Colonic mucosa (tissue), 4 donors: Measurements from ENCODE around the gene AIPL1. TPM values are rescaled to one million over a fixed set of nuclear protein-coding genes. Genes with fewer than 3 reads are reported as not detected.

Experiments used
- DNase-seq: peaks from one replicate; pipeline ENCODE4 v3.0.0-alpha.2; 2020
- H3K27ac ChIP-seq: fragments of 200-600 bp; one replicate; pipeline ENCODE4 v1.8.0; 2021
- H3K27me3 ChIP-seq: fragments of 200-600 bp; one replicate; pipeline ENCODE4 v1.8.0; 2021
- H3K36me3 ChIP-seq: fragments of 200-600 bp; one replicate; pipeline ENCODE4 v1.8.0; 2021
- H3K4me1 ChIP-seq: fragments of 200-600 bp; one replicate; pipeline ENCODE4 v1.8.0; 2021; ENCODE audit warnings: mild to moderate bottlenecking
- H3K4me3 ChIP-seq: fragments of 200-600 bp; one replicate; pipeline ENCODE4 v1.8.0; 2021
- H3K9ac ChIP-seq, 2 donors: one replicate each; pipeline ENCODE4 v1.7.0; 2013; ENCODE audit warnings: control low read depth in 2 of 2, low read depth in 2 of 2, low read length in 2 of 2
- H3K9me3 ChIP-seq: fragments of 200-600 bp; one replicate; pipeline ENCODE4 v1.8.0; 2021
- intact Hi-C: fragments of 100-400 bp; cut with DNase I; formaldehyde crosslinking; loops from one replicate; pipeline ENCODE4 v1.14.1; 2022
- total RNA-seq, 2 donors: library from RNA; stranded (reverse); fragmentation: NEBNext Ultra II Directional in 1 of 2; extraction: Animal tissue kit (Norgen Biotek cat#: 25700) in 1 of 2; gene quantifications; one replicate each; pipeline ENCODE4 v1.2.1, GENCODE V29; 2021
- TF ChIP-seq, protein P1 (sequence below): fragments of 200-600 bp; IDR thresholded peaks from one replicate; pipeline ENCODE4 v1.8.0; 2022; ENCODE audit warnings: antibody characterized with exemption, mild to moderate bottlenecking
- donor health status: healthy.
- donor health status: DM: no; HTN: no; CAD: no.
- donor health status: DM: no; HTN: no; CAD: no.

The AIPL1 gene
- total RNA-seq, 2 donors from 2014 or later: not detected

DNA sequence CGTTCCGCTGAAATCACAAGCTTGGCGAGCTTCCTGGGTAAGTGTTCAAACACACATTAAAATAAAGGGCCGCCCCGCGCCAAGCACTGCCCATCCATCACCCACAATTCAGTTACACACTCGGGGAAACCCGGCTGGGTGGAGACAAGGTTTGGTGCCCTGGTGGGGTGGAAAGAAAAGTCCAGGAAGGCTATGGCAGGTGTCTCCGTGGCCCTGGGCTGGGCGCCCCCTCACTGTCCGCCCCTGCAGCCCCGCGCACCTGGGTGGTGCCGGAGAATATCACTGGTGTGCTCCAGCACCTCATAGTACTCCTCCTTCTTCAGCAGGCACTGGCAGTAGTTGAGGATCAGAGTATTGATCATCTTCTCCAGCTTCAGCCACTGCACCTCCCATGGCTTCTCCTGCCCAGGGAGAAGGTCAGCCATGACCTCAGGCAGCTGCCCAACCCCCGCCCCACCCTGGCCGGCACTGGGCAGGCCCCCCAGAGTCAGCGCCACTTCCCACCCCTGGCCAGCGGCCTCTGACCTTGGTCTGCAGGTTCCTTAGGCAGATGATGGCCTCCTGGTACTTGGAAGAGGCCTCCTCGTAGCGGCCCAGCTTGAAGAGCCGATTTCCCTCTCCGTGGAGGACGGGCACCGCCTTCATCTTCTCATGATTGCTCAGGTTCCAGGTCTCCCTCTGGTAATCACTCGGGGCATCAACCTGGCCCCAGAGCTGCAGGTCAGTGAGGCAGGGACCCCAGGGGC is 8.4 kb downstream of the AIPL1 start:
- no peak overlapping the region for H3K4me3 ChIP-seq
- H3K9ac ChIP-seq: no peak overlapping the region
- no peaks in the 10 kb centered on the region for H3K27me3 ChIP-seq
- H3K27ac ChIP-seq: no peak overlapping the region
- TF ChIP-seq, protein P1, sequence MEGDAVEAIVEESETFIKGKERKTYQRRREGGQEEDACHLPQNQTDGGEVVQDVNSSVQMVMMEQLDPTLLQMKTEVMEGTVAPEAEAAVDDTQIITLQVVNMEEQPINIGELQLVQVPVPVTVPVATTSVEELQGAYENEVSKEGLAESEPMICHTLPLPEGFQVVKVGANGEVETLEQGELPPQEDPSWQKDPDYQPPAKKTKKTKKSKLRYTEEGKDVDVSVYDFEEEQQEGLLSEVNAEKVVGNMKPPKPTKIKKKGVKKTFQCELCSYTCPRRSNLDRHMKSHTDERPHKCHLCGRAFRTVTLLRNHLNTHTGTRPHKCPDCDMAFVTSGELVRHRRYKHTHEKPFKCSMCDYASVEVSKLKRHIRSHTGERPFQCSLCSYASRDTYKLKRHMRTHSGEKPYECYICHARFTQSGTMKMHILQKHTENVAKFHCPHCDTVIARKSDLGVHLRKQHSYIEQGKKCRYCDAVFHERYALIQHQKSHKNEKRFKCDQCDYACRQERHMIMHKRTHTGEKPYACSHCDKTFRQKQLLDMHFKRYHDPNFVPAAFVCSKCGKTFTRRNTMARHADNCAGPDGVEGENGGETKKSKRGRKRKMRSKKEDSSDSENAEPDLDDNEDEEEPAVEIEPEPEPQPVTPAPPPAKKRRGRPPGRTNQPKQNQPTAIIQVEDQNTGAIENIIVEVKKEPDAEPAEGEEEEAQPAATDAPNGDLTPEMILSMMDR: no peak
- no peaks in the 10 kb centered on the region for H3K36me3 ChIP-seq
- H3K9me3 ChIP-seq: no peaks in the 10 kb centered on the region
- H3K4me1 ChIP-seq: no peaks in the 10 kb centered on the region
- intact Hi-C loops: no loop called here
- no peak for DNase-seq

DNA sequence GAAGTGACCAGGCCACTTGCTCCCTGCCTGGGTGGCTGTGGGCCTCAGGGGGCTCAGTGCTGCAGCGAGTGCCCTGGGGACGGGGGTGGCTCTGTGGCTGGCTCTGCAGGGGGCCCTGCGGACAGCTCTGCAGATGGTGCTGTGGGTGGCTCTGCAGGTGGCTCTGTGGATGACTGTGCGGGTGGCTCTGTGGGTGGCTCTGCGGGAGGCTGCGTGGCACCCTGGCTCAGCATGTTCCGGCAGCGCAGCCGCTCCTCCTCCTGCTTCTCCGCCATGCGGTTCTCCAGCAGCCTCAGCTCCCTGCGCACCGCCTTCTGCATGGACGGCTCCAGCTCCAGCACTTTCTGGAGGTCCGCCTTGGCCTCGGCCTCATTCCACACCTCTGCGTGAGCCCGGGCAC is 9.5 kb downstream of the AIPL1 start:
- no peaks in the 10 kb centered on the region for H3K4me1 ChIP-seq
- intact Hi-C loops: no loop called here
- no peaks in the 10 kb centered on the region for H3K36me3 ChIP-seq
- H3K9ac ChIP-seq: no peak overlapping the region
- no peak for DNase-seq
- H3K4me3 ChIP-seq: no peak overlapping the region
- TF ChIP-seq, protein P1: no peak
- H3K27me3 ChIP-seq: no peaks in the 10 kb centered on the region
- no peak overlapping the region for H3K27ac ChIP-seq
- no peaks in the 10 kb centered on the region for H3K9me3 ChIP-seq

- H3K27ac ChIP-seq: no peak overlapping the region
- no peak overlapping the region for H3K9ac ChIP-seq
- DNase-seq: no peak
- no peaks in the 10 kb centered on the region for H3K27me3 ChIP-seq
- H3K4me3 ChIP-seq: no peak overlapping the region
- H3K4me1 ChIP-seq: no peaks in the 10 kb centered on the region
- H3K9me3 ChIP-seq: no peaks in the 10 kb centered on the region
- intact Hi-C loops: loop anchor here (5.0 kb wide), 1 partner anchor 717 kb away; no protein-coding TSS in a partner anchor
- H3K36me3 ChIP-seq: no peaks in the 10 kb centered on the region
- TF ChIP-seq, protein P1: no peak
These were observed 11.0 kb downstream of the AIPL1 start for GRCh38 chr17:6423931-6424330.

DNA sequence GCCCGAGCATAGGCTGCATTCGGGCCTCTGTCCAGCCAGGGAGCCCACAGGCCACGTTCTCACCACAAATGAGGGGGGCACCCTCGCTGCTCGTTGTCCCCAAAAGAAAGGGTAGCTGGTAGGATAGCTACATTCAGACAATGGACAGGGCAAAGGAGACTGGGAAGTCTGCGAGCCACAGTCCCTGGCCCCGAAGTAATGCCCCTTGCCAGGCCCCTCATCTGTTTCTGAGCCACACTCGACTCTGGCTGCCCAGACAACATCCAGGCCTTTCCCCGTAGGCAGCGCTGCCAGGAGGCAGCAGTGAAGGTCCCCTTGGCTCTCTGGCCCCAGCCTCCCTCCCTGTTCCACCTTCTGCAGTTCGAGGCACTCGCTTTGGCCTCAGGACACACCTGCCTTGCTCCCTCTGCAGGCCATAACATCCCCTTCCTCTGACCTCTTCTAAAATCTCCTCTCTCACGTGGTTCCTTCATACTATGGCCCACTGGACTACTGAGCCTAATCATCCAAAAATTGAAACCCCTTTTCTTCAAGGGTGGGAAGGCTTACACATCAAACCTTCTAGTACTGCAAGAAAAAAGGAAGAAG is 12.2 kb downstream of the AIPL1 start:
- no peaks in the 10 kb centered on the region for H3K36me3 ChIP-seq
- no peak for DNase-seq
- H3K4me1 ChIP-seq: no peaks in the 10 kb centered on the region
- H3K27ac ChIP-seq: no peak overlapping the region
- intact Hi-C loops: loop anchor here (1.0 to 5.0 kb wide), 2 partner anchors 715 to 836 kb away; no protein-coding TSS in a partner anchor
- H3K9ac ChIP-seq: no peak overlapping the region
- TF ChIP-seq, protein P1: no peak
- no peaks in the 10 kb centered on the region for H3K9me3 ChIP-seq
- no peak overlapping the region for H3K4me3 ChIP-seq
- no peaks in the 10 kb centered on the region for H3K27me3 ChIP-seq

DNA sequence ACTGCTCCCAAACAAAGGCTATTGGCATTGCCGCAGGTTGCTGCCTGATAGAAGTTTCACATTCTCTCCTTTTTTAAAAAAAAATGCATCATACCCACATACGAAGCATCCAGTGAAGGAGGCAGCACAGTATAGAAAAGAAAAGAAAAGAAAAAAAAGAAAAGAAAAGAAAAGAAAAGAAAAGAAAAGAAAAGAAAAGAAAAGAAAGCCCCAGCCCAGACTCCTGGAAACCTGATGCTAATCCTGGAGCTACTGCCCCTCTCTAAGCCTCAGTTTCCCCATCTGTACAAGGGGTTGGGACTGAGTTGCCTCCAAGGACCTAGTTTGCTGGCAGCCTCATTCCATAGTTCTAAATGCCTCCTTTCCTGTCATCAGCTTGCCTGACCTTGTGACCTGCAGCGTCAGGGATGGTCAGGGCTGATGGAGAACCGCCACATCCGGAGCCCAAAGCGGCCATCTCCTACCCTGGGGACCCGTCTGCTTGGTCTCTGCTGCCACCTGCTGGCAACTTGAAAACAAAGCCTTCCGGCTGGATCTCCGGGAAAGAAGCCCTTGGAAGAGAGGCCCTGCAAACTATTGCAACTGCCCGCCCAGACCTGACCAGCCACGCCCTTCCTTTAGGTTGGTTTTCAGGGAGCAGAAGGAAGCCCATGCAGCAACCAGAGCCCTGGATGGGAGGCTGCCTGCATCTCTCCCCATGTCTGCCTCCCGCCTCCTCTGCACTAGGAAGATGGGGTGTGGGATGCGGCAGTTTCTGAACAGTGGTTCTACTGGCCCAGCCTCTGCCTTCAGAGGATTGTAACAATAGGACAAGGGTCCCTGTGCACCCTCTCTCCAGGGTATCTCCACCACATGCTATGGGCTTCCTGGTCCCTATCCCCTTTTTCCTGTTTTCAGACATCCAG is 13.0 kb downstream of the AIPL1 start:
- intact Hi-C loops: loop anchor here (1.0 to 5.0 kb wide), 2 partner anchors 715 to 836 kb away; no protein-coding TSS in a partner anchor
- Histone ChIP-seq H3K27me3 (no peaks in the 10 kb centered on the region), H3K4me1 (no peaks in the 10 kb centered on the region), H3K9me3 (no peaks in the 10 kb centered on the region), H3K27ac (no peak overlapping the region), H3K4me3 (no peak overlapping the region), H3K9ac (no peak overlapping the region), H3K36me3 (no peaks in the 10 kb centered on the region)
- TF ChIP-seq, protein P1: peak; percentile 73
- DNase-seq: peak; percentile 80
